WTC11 (cell line): ENCODE results near the gene KRTAP5-4. TPM values are rescaled to one million over a fixed set of nuclear protein-coding genes. Genes with fewer than 3 reads are reported as not detected.

ENCODE experiments used
- ATAC-seq: fragments of 200-7000 bp; cut with Tn5 transposase; 2 replicates; pipeline ENCODE4 v1.10.0; 2021; ENCODE audit warnings: mild to moderate bottlenecking, moderate library complexity
- Bru-seq: library from RNA; stranded (reverse); fragments of 400-500 nt; gene quantifications from one replicate; lab custom pipeline; 2021; lab: Mats Ljungman, UMichigan
- CTCF ChIA-PET: fragments of 300-600 bp; sonication (Branson Sonifier 250); formaldehyde crosslinking; loops from one replicate; lab custom pipeline; 2021; ENCODE audit warnings: antibody characterized with exemption; lab: Charles Lee
- POLR2A ChIA-PET: fragments of 350-600 bp; sonication (Branson Sonifier 250); formaldehyde crosslinking; loops from one replicate; lab custom pipeline; 2021; ENCODE audit warnings: antibody characterized with exemption; lab: Charles Lee
- DNase-seq: peaks from one replicate; pipeline ENCODE4 v3.0.0; 2021; ENCODE audit warnings: low spot score
- H3K27ac Mint-ChIP-seq: 2 replicates; pipeline ENCODE4 v1.8.0; 2021; ENCODE audit warnings: mixed read lengths
- H3K27me3 Mint-ChIP-seq: 2 replicates; pipeline ENCODE4 v1.8.0; 2021; ENCODE audit warnings: low read depth, mild to moderate bottlenecking, moderate library complexity, mixed read lengths
- H3K36me3 Mint-ChIP-seq: 2 replicates; pipeline ENCODE4 v1.8.0; 2021; ENCODE audit warnings: mixed read lengths
- H3K4me1 Mint-ChIP-seq: 2 replicates; pipeline ENCODE4 v1.8.0; 2022; ENCODE audit warnings: mixed read lengths
- H3K4me3 Mint-ChIP-seq: 2 replicates; pipeline ENCODE4 v1.8.0; 2021; ENCODE audit warnings: mild to moderate bottlenecking, moderate library complexity, mixed read lengths
- H3K9me3 Mint-ChIP-seq: 2 replicates; pipeline ENCODE4 v1.8.0; 2021; ENCODE audit warnings: mixed read lengths
- ARID4B ChIP-seq: sonication (generic); formaldehyde crosslinking; IDR thresholded peaks from 2 replicates; pipeline ENCODE4 v1.8.0; 2023; ENCODE audit warnings: missing genetic modification reagents, mild to moderate bottlenecking, borderline replicate concordance
- ATF3 ChIP-seq: sonication (generic); formaldehyde crosslinking; conservative IDR thresholded peaks from 2 replicates; pipeline ENCODE4 v1.8.1; 2022; ENCODE audit warnings: mild to moderate bottlenecking, missing genetic modification reagents
- CTCF ChIP-seq: fragments of 200-600 bp; IDR thresholded peaks from 2 replicates; pipeline ENCODE4 v1.8.0; 2022; ENCODE audit warnings: antibody characterized with exemption
- E2F4 ChIP-seq: sonication (generic); formaldehyde crosslinking; IDR thresholded peaks from 2 replicates; pipeline ENCODE4 v1.8.1; 2022; ENCODE audit warnings: low read depth, mild to moderate bottlenecking, moderate library complexity, missing genetic modification reagents, borderline replicate concordance
- E2F5 ChIP-seq: sonication (generic); formaldehyde crosslinking; IDR thresholded peaks from 2 replicates; pipeline ENCODE4 v1.8.1; 2022; ENCODE audit warnings: mild to moderate bottlenecking, moderate library complexity, missing genetic modification reagents
- FOXP4 ChIP-seq: sonication (generic); formaldehyde crosslinking; IDR thresholded peaks from 2 replicates; pipeline ENCODE4 v1.8.0; 2022; ENCODE audit warnings: mild to moderate bottlenecking, missing genetic modification reagents
- GRHL2 ChIP-seq: fragments of 250-450 bp; sonication (Bioruptor Pico); IDR thresholded peaks from 2 replicates; pipeline ENCODE4 v1.8.0; 2022; ENCODE audit warnings: mild to moderate bottlenecking, moderate library complexity; ENCODE audit not compliant: insufficient replicate concordance, severe bottlenecking
- MXD4 ChIP-seq: fragments of 250-450 bp; sonication (Bioruptor Pico); IDR thresholded peaks from 2 replicates; pipeline ENCODE4 v1.8.0; 2021; ENCODE audit warnings: mild to moderate bottlenecking, moderate library complexity, borderline replicate concordance
- PRRX2 ChIP-seq: fragments of 250-450 bp; sonication (Bioruptor Pico); IDR thresholded peaks from 2 replicates; pipeline ENCODE4 v1.8.0; 2021; ENCODE audit warnings: mild to moderate bottlenecking
- SMAD4 ChIP-seq: sonication (generic); formaldehyde crosslinking; IDR thresholded peaks from 2 replicates; pipeline ENCODE4 v1.8.0; 2022; ENCODE audit warnings: mild to moderate bottlenecking, missing genetic modification reagents
- TEAD1 ChIP-seq: sonication (generic); formaldehyde crosslinking; IDR thresholded peaks from 2 replicates; pipeline ENCODE4 v1.8.0; 2022; ENCODE audit warnings: mild to moderate bottlenecking, missing genetic modification reagents
- USF1 ChIP-seq: sonication (generic); formaldehyde crosslinking; IDR thresholded peaks from 2 replicates; pipeline ENCODE4 v1.8.0; 2022; ENCODE audit warnings: mild to moderate bottlenecking, missing genetic modification reagents
- USF2 ChIP-seq: sonication (generic); formaldehyde crosslinking; IDR thresholded peaks from 2 replicates; pipeline ENCODE4 v1.8.1; 2023; ENCODE audit warnings: mild to moderate bottlenecking, missing genetic modification reagents, moderate library complexity
- ZMAT4 ChIP-seq: fragments of 250-450 bp; sonication (Bioruptor Pico); IDR thresholded peaks from 2 replicates; pipeline ENCODE4 v1.9.0; 2021; ENCODE audit warnings: mild to moderate bottlenecking
- long read RNA-seq, 3 experiments: library from RNA in 1 of 3; library from capped mRNA in 1 of 3; library from polyadenylated mRNA in 1 of 3; unstranded in 2 of 3; stranded (forward) in 1 of 3; transcript quantifications; one replicate each; pipeline ENCODE4 v2.0.0, GENCODE V29; 2021
- total RNA-seq: library from RNA; stranded (reverse); gene quantifications from 3 replicates; pipeline ENCODE4 v1.2.3, GENCODE V29; 2021

The KRTAP5-4 gene
- total RNA-seq (not detected in 3 replicates), Bru-seq, nascent RNA (not detected)
- long read RNA-seq, experiment 1, result 0 reads
- long read RNA-seq, experiment 2, result 0 reads
- long read RNA-seq, experiment 3, result 0 reads

GRCh38 chr11:1622086-1622485 is at the start of gene KRTAP5-4:
Gene KRTAP5-4 (minus strand): TSS chr11:1622138. CDS start chr11:1622093, 45 bp downstream.
- ChIA-PET CTCF (no interaction called here), POLR2A (no interaction called here)
- no peak within 1 kb of the TSS for H3K4me3 Mint-ChIP-seq
- H3K27ac Mint-ChIP-seq, result no peak within 1 kb of the TSS
- peaks cover 2% of the 10 kb centered on the region; the same call in 1 of the 2 replicates for H3K36me3 Mint-ChIP-seq
- TF ChIP-seq TEAD1, result no peak
- no peak for TF ChIP-seq CTCF
- TF ChIP-seq MXD4 (CRISPR knock-in tag), result no peak
- no peak for TF ChIP-seq USF2 (CRISPR knock-in tag)
- TF ChIP-seq E2F5 (CRISPR knock-in tag), result no peak
- TF ChIP-seq ATF3 (CRISPR knock-in tag), result no peak
- no peak for TF ChIP-seq SMAD4
- no peak for TF ChIP-seq GRHL2
- no peak for TF ChIP-seq E2F4 (CRISPR knock-in tag)
- no peak for TF ChIP-seq PRRX2
- no peak for TF ChIP-seq USF1 (CRISPR knock-in tag)
- TF ChIP-seq ARID4B, result no peak
- TF ChIP-seq ZMAT4 (CRISPR knock-in tag), result no peak
- TF ChIP-seq FOXP4 (CRISPR knock-in tag), result no peak
- peaks cover 36% of the 10 kb centered on the region for H3K27me3 Mint-ChIP-seq
- H3K9me3 Mint-ChIP-seq, result peaks cover 8% of the 10 kb centered on the region
- ATAC-seq (no peak), DNase-seq (no peak)
- peaks cover 10% of the 10 kb centered on the region for H3K4me1 Mint-ChIP-seq
